GM12878 (cell line): ENCODE measurements around the gene RBL2. TPM values are rescaled to one million over a fixed set of nuclear protein-coding genes. Genes with fewer than 3 reads are reported as not detected.

Experiments used
- ATAC-seq: fragments of 200-7000 bp; cut with Tn5 transposase; 3 replicates; pipeline ENCODE4 v1.9.1; 2020; ENCODE audit warnings: mild to moderate bottlenecking, moderate library complexity
- BruUV-seq: library from RNA; stranded (reverse); fragments of 400-500 nt; replicated peaks from 2 replicates; lab custom pipeline; 2021; lab: Mats Ljungman, UMichigan
- CTCF ChIA-PET: fragments of 300-600 bp; sonication (Branson Sonifier 250); formaldehyde crosslinking; extraction: SDS; loops from one replicate; lab custom pipeline; 2021; ENCODE audit warnings: inconsistent platforms; lab: Yijun Ruan, JAX
- POLR2A ChIA-PET: fragments of 350-600 bp; formaldehyde crosslinking; extraction: SDS; loops from one replicate; lab custom pipeline; 2021; ENCODE audit warnings: inconsistent platforms; lab: Charles Lee
- RAD21 ChIA-PET: fragments of 300-600 bp; sonication (Branson Sonifier 250); formaldehyde crosslinking; loops from one replicate; lab custom pipeline; 2023; ENCODE audit warnings: antibody characterized with exemption; ENCODE audit not compliant: unreplicated experiment; lab: Charles Lee
- SMC1A ChIA-PET: fragments of 300-600 bp; sonication (Branson Sonifier 250); formaldehyde crosslinking; loops from one replicate; lab custom pipeline; 2023; ENCODE audit not compliant: unreplicated experiment, uncharacterized antibody; lab: Charles Lee
- DNase-seq: peaks from one replicate; pipeline ENCODE4 v3.0.0-alpha.2; 2011; ENCODE audit warnings: low read depth, low spot score
- FAIRE-seq: peaks from 3 replicates; lab custom pipeline; 2011; peaks lifted over from hg19 to GRCh38; lab: Jason Lieb, UNC
- H2AFZ ChIP-seq: 2 replicates; pipeline ENCODE4 v1.6.0; 2011; ENCODE audit warnings: low read depth, low read length, control low read depth; ENCODE audit not compliant: control insufficient read depth
- H3K27ac ChIP-seq: 2 replicates; pipeline ENCODE4 v1.5.1; 2011; ENCODE audit warnings: control low read depth; ENCODE audit not compliant: control insufficient read depth, insufficient read depth
- H3K27me3 ChIP-seq, 2 experiments: replicated peaks in 1 of 2; 2 replicates each; pipeline versions ENCODE4 v1.6.0 to v1.6.1; 2011; ENCODE audit warnings: low read length in 1 of 2; ENCODE audit not compliant: control insufficient read depth in 2 of 2, insufficient read depth in 2 of 2
- H3K36me3 ChIP-seq, 2 experiments: 2 replicates each; pipeline ENCODE4 v1.5.1; 2011; ENCODE audit warnings: low read length in 1 of 2; ENCODE audit not compliant: control insufficient read depth in 2 of 2, insufficient read depth in 2 of 2
- H3K4me1 ChIP-seq: 2 replicates; pipeline ENCODE4 v1.6.1; 2011; ENCODE audit warnings: mild to moderate bottlenecking, low read length, moderate library complexity, mixed read lengths; ENCODE audit not compliant: control insufficient read depth, insufficient read depth
- H3K4me2 ChIP-seq: 2 replicates; pipeline ENCODE4 v1.6.0; 2011; ENCODE audit warnings: control low read depth; ENCODE audit not compliant: control insufficient read depth, insufficient read depth
- H3K4me3 ChIP-seq: fragments of 200-600 bp; sonication (generic); 2 replicates; pipeline ENCODE4 v1.5.1; 2016
- H3K79me2 ChIP-seq: 2 replicates; pipeline ENCODE4 v1.6.0; 2011; ENCODE audit warnings: low read length; ENCODE audit not compliant: control insufficient read depth, insufficient read depth
- H3K9ac ChIP-seq: 2 replicates; pipeline ENCODE4 v1.8.0; 2011; ENCODE audit warnings: low read length, control low read depth, mixed read lengths; ENCODE audit not compliant: control insufficient read depth, insufficient read depth
- H3K9me3 ChIP-seq: replicated peaks from 3 replicates; pipeline ENCODE4 v1.5.1; 2011; ENCODE audit warnings: mild to moderate bottlenecking, low read length; ENCODE audit not compliant: control insufficient read depth, insufficient read depth
- H4K20me1 ChIP-seq: 2 replicates; pipeline ENCODE4 v1.6.0; 2011; ENCODE audit not compliant: control insufficient read depth, insufficient read depth
- BMI1 ChIP-seq: fragments of 450-650 bp; IDR thresholded peaks from 2 replicates; pipeline ENCODE4 v1.6.1; 2016; ENCODE audit warnings: mild to moderate bottlenecking, moderate library complexity, borderline replicate concordance
- CREB1 ChIP-seq: IDR thresholded peaks from 2 replicates; pipeline ENCODE4 v1.6.1; 2012; ENCODE audit warnings: low read depth, mild to moderate bottlenecking, inconsistent platforms
- E2F4 ChIP-seq: IDR thresholded peaks from 2 replicates; pipeline ENCODE4 v1.6.1; 2012; ENCODE audit warnings: low read depth, low read length, improper control_type of control experiment
- GABPA ChIP-seq: IDR thresholded peaks from 2 replicates; pipeline ENCODE4 v1.6.1; 2014; ENCODE audit warnings: antibody characterized with exemption, low read depth, mild to moderate bottlenecking, inconsistent platforms
- GATAD2B ChIP-seq: fragments of 450-650 bp; conservative IDR thresholded peaks from 2 replicates; pipeline ENCODE4 v1.6.1; 2017; ENCODE audit warnings: low read depth, mild to moderate bottlenecking, moderate library complexity
- HDAC6 ChIP-seq: fragments of 200-600 bp; sonication (generic); IDR thresholded peaks from one replicate; pipeline ENCODE4 v1.8.0; 2017; ENCODE audit warnings: antibody characterized with exemption; ENCODE audit not compliant: unreplicated experiment
- KLF5 ChIP-seq: fragments of 450-650 bp; IDR thresholded peaks from 2 replicates; pipeline ENCODE4 v1.6.1; 2014; ENCODE audit warnings: mild to moderate bottlenecking; ENCODE audit not compliant: partially characterized antibody
- PRDM15 ChIP-seq: fragments of 450-650 bp; formaldehyde crosslinking; IDR thresholded peaks from 2 replicates; pipeline ENCODE4 v1.4.0; 2020; ENCODE audit warnings: mild to moderate bottlenecking, moderate library complexity
- SMARCA5 ChIP-seq: fragments of 450-650 bp; IDR thresholded peaks from 2 replicates; pipeline ENCODE4 v1.6.1; 2017; ENCODE audit warnings: mild to moderate bottlenecking
- SPI1 ChIP-seq: IDR thresholded peaks from 2 replicates; pipeline ENCODE4 v1.6.1; 2011; ENCODE audit warnings: low read depth, mild to moderate bottlenecking, low read length, moderate library complexity, borderline replicate concordance; ENCODE audit not compliant: insufficient read depth
- TBL1XR1 ChIP-seq: IDR thresholded peaks from 2 replicates; pipeline ENCODE4 v1.6.1; 2012; ENCODE audit warnings: low read depth, low read length, improper control_type of control experiment
- TCF3 ChIP-seq: IDR thresholded peaks from 2 replicates; pipeline ENCODE4 v1.6.1; 2012; ENCODE audit warnings: low read depth, mild to moderate bottlenecking, low read length, borderline replicate concordance; ENCODE audit not compliant: insufficient read depth
- TCF7 ChIP-seq: IDR thresholded peaks from 2 replicates; pipeline ENCODE4 v1.6.1; 2014; ENCODE audit warnings: antibody characterized with exemption, borderline replicate concordance
- USF2 ChIP-seq: IDR thresholded peaks from 2 replicates; pipeline ENCODE4 v1.6.1; 2011; ENCODE audit warnings: low read depth, low read length, improper control_type of control experiment, borderline replicate concordance
- WGBS: methylation state at CpG from one replicate; pipeline ENCODE4 v1.1.6; 2016; ENCODE audit warnings: low lambda C conversion rate; ENCODE audit not compliant: insufficient replicate concordance, insufficient coverage; ENCODE audit errors: missing lambda C conversion rate; 5-methylcytosine and 5-hydroxymethylcytosine counted together
- in situ Hi-C: fragments of 300-500 bp; cut with MboI; formaldehyde crosslinking; loops from 9 replicates; pipeline ENCODE4 v1.14.3; 2018; ENCODE audit warnings: mixed read lengths
- intact Hi-C: fragments of 100-400 bp; cut with micrococcal nuclease; formaldehyde crosslinking; loops from one replicate; pipeline ENCODE4 v1.14.2; 2022; ENCODE audit not compliant: unreplicated experiment
- polyA plus RNA-seq, 11 experiments: library from polyadenylated mRNA; depleted of rRNA in 4 of 11; unstranded in 6 of 11; stranded (reverse) in 5 of 11; fragments of >200 nt; fragmentation: Nextera tagmentation in 4 of 11; fragmentation: Illumina TruSeq in 1 of 11; extraction: Ambion mirVana in 4 of 11; extraction: Trizol in 1 of 11; gene quantifications; 1 replicate in 1 of 11; 2 replicates in 10 of 11; pipeline versions ENCODE4 v1.2.1 to v1.2.3, GENCODE V29; 2011 to 2016; ENCODE audit warnings: inconsistent platforms in 2 of 11, missing spikeins in 2 of 11, low read depth in 1 of 11
- total RNA-seq, 4 experiments: library from RNA; depleted of rRNA in 3 of 4; stranded (reverse); fragments of >200 nt in 3 of 4; fragmentation: Illumina TruSeq in 1 of 4; extraction: Trizol in 1 of 4; gene quantifications; 2 replicates each; pipeline versions ENCODE4 v1.2.1 to v1.2.3, GENCODE V29; 2013 to 2021

RBL2 gene
- total and polyA plus RNA-seq, 10 of the 15 experiments (the other 5 are each of a cell fraction or from before 2014, with no cell fraction given): 10.0 to 107 (median 39.0) TPM

- Histone ChIP-seq H3K27ac (no peak overlapping the region), H3K79me2 (no peaks in the 10 kb centered on the region), H3K36me3 (peaks cover 2 to 24% of the 10 kb centered on the region in 2 experiments), H2AFZ (no peak overlapping the region), H4K20me1 (no peaks in the 10 kb centered on the region)
- FAIRE-seq: no peak
- CTCF ChIA-PET: no interaction called here
- SMC1A ChIA-PET: no interaction called here
- 100% methylated on average over 1 of the region's 1 CpG for WGBS
- TF ChIP-seq TCF3 (no peak), GATAD2B (no peak), USF2 (no peak), HDAC6 (no peak), TCF7 (no peak), CREB1 (no peak), PRDM15 (CRISPR knock-in tag) (no peak), KLF5 (no peak), E2F4 (no peak), GABPA (no peak), SPI1 (no peak), TBL1XR1 (no peak), SMARCA5 (no peak), BMI1 (no peak)
- TF ChIP-seq, all 136 proteins: peak for 0
- Histone ChIP-seq H3K4me2 (no peak overlapping the region), H3K9me3 (no peaks in the 10 kb centered on the region), H3K27me3 (no peaks in the 10 kb centered on the region), H3K4me3 (no peak overlapping the region), H3K9ac (no peak overlapping the region), H3K4me1 (no peaks in the 10 kb centered on the region)
- RAD21 ChIA-PET: no interaction called here
- BruUV-seq: no TSS peak
- no peak for DNase-seq
- in situ Hi-C loops: no loop called here
- intact Hi-C loops: no loop called here
- POLR2A ChIA-PET: no interaction called here
- no peak for ATAC-seq
These were observed 58.2 kb downstream of the RBL2 start for GRCh38 chr16:53492503-53492902.
